Fibroblast of lung (primary cell): Measurements from ENCODE around the gene KLK6. TPM values are rescaled to one million over a fixed set of nuclear protein-coding genes. Genes with fewer than 3 reads are reported as not detected.

Experiments used
- DNase-seq, 2 donors: peaks; one replicate each; pipeline versions ENCODE4 v3.0.0 to v3.0.0-alpha.2; 2010; ENCODE audit warnings: low read depth in 2 of 2
- H2AFZ ChIP-seq: 2 replicates; pipeline ENCODE4 v1.5.1; 2012; ENCODE audit warnings: low read length, control low read depth, inconsistent platforms
- H3K27ac ChIP-seq: 2 replicates; pipeline ENCODE4 v1.5.1; 2011; ENCODE audit warnings: low read length, control low read depth; ENCODE audit not compliant: insufficient read depth
- H3K27me3 ChIP-seq: 2 replicates; pipeline ENCODE4 v1.5.1; 2011; ENCODE audit warnings: mild to moderate bottlenecking, low read length; ENCODE audit not compliant: control insufficient read depth, insufficient read depth
- H3K36me3 ChIP-seq: 2 replicates; pipeline ENCODE4 v1.5.1; 2011; ENCODE audit warnings: low read length; ENCODE audit not compliant: control insufficient read depth, insufficient read depth
- H3K4me1 ChIP-seq: 2 replicates; pipeline ENCODE4 v1.5.1; 2011; ENCODE audit warnings: low read length; ENCODE audit not compliant: control insufficient read depth, insufficient read depth; ENCODE audit errors: extremely low read depth
- H3K4me2 ChIP-seq: 2 replicates; pipeline ENCODE4 v1.5.1; 2011; ENCODE audit warnings: low read length, control low read depth; ENCODE audit not compliant: insufficient read depth; ENCODE audit errors: extremely low read depth
- H3K4me3 ChIP-seq, 4 experiments: fragments of 200-600 bp in 1 of 4; sonication (generic) in 1 of 4; replicated peaks in 1 of 4; 2 replicates each; pipeline ENCODE4 v1.5.1; 2011 to 2016; ENCODE audit warnings: low read length in 4 of 4, low read depth in 3 of 4, mild to moderate bottlenecking in 3 of 4, control low read depth in 2 of 4, inconsistent platforms in 1 of 4, mixed read lengths in 1 of 4; ENCODE audit not compliant: insufficient read depth in 1 of 4; ENCODE audit errors: control extremely low read depth in 1 of 4
- H3K79me2 ChIP-seq: 2 replicates; pipeline ENCODE4 v1.5.1; 2012; ENCODE audit warnings: mild to moderate bottlenecking, low read length, inconsistent platforms; ENCODE audit not compliant: control insufficient read depth, insufficient read depth
- H3K9ac ChIP-seq: 2 replicates; pipeline ENCODE4 v1.5.1; 2011; ENCODE audit warnings: mild to moderate bottlenecking, low read length, control low read depth; ENCODE audit not compliant: insufficient read depth
- H3K9me3 ChIP-seq: 2 replicates; pipeline ENCODE4 v1.5.1; 2012; ENCODE audit warnings: low read depth, low read length; ENCODE audit not compliant: control insufficient read depth, insufficient read depth
- H4K20me1 ChIP-seq: 2 replicates; pipeline ENCODE4 v1.5.1; 2011; ENCODE audit warnings: low read length; ENCODE audit not compliant: control insufficient read depth, insufficient read depth; ENCODE audit errors: extremely low read depth
- EZH2 ChIP-seq: IDR thresholded peaks from 2 replicates; pipeline ENCODE4 v1.5.1; 2012; ENCODE audit warnings: low read length, control low read depth, mild to moderate bottlenecking; ENCODE audit errors: missing control alignments
- polyA plus RNA-seq, 2 donors: library from polyadenylated mRNA; depleted of rRNA in 1 of 2; stranded (reverse) in 1 of 2; unstranded in 1 of 2; fragments of >200 nt; gene quantifications; 2 replicates each; pipeline ENCODE4 v1.2.1, GENCODE V29; 2011 to 2012; ENCODE audit warnings: missing spikeins in 1 of 2
- total RNA-seq: library from RNA; depleted of rRNA; stranded (reverse); fragments of >200 nt; gene quantifications from 2 replicates; pipeline ENCODE4 v1.2.1, GENCODE V29; 2014
- TF ChIP-seq, protein P1 (sequence below), 2 donors: IDR thresholded peaks in 1 of 2; conservative IDR thresholded peaks in 1 of 2; 1 replicate in 1 of 2; 2 replicates in 1 of 2; pipeline ENCODE4 v1.5.1; 2011 to 2012; ENCODE audit warnings: low read length in 2 of 2, control low read depth in 1 of 2, inconsistent platforms in 1 of 2, low read depth in 1 of 2, mild to moderate bottlenecking in 1 of 2

KLK6 gene
- total and polyA plus RNA-seq, 2 donors (not counting 1 experiment from before 2014, with no cell fraction given) = not detected

DNA sequence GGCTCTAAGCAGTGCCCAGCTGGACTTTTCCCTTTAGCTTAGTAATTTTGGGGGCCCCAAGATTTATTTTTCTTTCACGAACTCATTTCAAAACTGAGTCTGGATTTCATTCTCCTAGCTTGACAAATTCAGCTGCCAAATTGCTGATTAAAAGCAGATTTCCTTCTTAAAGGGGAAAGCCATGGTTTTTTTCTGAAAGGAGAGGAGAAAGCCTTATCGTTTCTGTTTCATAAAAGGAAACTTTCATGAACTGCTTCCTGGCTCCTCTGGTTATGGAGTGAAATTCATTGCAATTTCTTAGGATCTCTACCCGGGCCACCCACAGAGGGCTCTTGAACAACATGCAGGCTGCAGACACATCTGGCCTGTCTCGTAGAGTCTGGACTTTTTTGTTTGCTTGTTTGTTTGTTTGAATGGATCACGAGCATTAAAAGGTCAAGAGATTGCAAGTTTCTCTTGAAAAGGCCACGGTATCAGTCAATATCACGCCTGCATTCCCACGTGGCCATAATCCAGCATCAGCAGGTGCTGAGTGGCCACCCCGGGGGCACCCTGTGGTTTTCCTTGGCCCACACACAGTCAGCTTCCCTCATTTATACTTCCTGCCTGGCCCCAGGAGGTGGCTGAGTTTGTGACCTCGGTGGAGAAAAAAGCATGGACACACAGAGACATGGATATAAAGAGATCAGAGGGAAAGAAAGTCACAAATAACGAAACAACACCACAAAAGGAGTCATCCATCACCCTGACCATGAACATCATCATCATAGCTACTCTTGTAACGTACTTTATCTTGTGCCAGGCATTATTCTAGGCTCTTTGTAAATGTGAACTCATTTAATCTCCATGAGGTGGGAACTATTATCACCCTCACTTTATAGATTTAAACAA is 47.7 kb downstream of the KLK6 start:
- H3K79me2 ChIP-seq = no peaks in the 10 kb centered on the region
- TF ChIP-seq, protein P1, sequence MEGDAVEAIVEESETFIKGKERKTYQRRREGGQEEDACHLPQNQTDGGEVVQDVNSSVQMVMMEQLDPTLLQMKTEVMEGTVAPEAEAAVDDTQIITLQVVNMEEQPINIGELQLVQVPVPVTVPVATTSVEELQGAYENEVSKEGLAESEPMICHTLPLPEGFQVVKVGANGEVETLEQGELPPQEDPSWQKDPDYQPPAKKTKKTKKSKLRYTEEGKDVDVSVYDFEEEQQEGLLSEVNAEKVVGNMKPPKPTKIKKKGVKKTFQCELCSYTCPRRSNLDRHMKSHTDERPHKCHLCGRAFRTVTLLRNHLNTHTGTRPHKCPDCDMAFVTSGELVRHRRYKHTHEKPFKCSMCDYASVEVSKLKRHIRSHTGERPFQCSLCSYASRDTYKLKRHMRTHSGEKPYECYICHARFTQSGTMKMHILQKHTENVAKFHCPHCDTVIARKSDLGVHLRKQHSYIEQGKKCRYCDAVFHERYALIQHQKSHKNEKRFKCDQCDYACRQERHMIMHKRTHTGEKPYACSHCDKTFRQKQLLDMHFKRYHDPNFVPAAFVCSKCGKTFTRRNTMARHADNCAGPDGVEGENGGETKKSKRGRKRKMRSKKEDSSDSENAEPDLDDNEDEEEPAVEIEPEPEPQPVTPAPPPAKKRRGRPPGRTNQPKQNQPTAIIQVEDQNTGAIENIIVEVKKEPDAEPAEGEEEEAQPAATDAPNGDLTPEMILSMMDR (conservative IDR thresholded peaks at IDR 0.05 in 1 of 2, IDR thresholded peaks at IDR 0.05 in 1 of 2; ENCODE audit: low read depth in 1 of 2, low read length in 2 of 2) = no peak
- no peak for TF ChIP-seq EZH2
- no peaks in the 10 kb centered on the region for H3K27me3 ChIP-seq
- H4K20me1 ChIP-seq = no peaks in the 10 kb centered on the region
- H3K9me3 ChIP-seq = no peaks in the 10 kb centered on the region
- no peaks in the 10 kb centered on the region for H3K4me1 ChIP-seq
- no peak overlapping the region for H3K27ac ChIP-seq
- H3K4me3 ChIP-seq = no peak overlapping the region
- no peaks in the 10 kb centered on the region for H3K36me3 ChIP-seq
- no peak overlapping the region for H3K9ac ChIP-seq
- H2AFZ ChIP-seq = no peak overlapping the region
- H3K4me2 ChIP-seq = no peak overlapping the region
- no peak for DNase-seq

DNA sequence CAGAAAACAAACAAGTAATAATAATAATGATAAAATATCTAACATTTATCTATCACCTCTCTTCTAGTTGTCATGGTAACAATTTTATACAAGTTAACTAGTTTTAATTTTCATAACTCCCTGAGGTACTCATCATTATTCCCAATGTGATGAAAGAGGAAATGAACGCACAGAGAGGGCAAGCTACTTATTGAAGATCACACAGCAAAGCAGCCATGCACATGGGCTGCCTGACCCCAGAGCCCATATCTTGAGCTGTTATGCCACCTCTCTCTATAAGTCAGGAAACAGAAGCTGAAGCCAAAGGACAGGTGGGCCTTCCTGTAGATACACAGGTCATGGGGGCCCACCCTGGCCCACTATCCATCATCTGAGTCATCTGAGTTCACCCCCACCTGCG is 53.3 kb downstream of the KLK6 start:
- no peaks in the 10 kb centered on the region for H4K20me1 ChIP-seq
- H3K36me3 ChIP-seq = no peaks in the 10 kb centered on the region
- H3K27ac ChIP-seq = no peak overlapping the region
- no peak overlapping the region for H3K9ac ChIP-seq
- no peak overlapping the region for H3K4me3 ChIP-seq
- DNase-seq = no peak
- peaks cover 3% of the 10 kb centered on the region for H3K27me3 ChIP-seq
- H2AFZ ChIP-seq = no peak overlapping the region
- TF ChIP-seq, protein P1 (conservative IDR thresholded peaks at IDR 0.05 in 1 of 2, IDR thresholded peaks at IDR 0.05 in 1 of 2; ENCODE audit: low read depth in 1 of 2, low read length in 2 of 2) = no peak
- TF ChIP-seq EZH2 = no peak
- H3K4me2 ChIP-seq = no peak overlapping the region
- H3K4me1 ChIP-seq = no peaks in the 10 kb centered on the region
- no peaks in the 10 kb centered on the region for H3K79me2 ChIP-seq
- H3K9me3 ChIP-seq = no peaks in the 10 kb centered on the region

DNA sequence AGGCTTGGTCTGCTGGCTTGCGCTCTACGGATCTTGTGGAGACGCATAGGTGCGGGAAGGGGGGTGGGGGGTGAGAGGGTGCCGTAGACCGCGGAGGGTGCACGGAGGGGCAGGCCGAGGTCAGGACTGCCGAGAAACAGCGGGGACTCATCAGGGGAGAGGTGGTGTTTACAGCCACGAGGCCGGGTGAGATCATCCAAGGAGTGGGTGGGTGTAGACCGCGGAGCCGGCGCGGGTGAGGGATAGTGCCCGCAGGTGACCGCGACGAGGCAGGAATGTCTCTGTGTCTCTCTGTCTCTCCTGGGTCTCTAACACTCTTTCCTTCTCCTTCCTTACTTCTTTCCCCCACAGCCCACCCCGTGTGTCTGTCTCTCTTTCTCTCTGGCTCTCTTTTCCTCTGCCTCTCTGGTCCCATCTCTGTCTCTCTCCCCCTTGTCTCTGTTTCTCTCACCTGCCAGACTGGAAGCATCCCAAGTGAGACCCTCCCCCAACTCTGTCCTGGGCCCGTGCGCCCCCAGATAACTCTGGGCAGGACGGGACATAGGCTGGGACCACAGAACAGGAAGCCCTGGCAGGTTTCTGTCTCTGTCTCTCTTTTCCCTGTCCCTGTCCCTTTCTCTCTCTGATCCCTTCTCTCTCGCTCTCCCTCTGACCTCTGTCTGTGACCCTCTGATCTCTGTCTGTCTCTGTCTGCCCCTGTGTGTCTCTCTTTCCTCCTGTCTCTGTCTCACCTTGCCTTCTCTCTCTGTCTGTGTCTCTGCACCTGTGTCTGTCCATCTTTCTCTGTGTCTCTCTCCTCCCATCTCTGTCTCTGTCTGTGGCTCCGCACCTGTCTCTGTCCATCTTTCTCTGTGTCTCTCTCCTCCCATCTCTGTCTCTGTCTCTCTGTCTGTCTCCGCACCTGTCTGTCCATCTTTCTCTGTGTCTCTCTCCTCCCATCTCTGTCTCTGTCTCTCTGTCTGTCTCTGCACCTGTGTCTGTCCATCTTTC is 56.4 kb downstream of the KLK6 start:
- H4K20me1 ChIP-seq = no peaks in the 10 kb centered on the region
- DNase-seq = no peak
- H3K27me3 ChIP-seq = peaks cover 9% of the 10 kb centered on the region
- no peak overlapping the region for H2AFZ ChIP-seq
- H3K9me3 ChIP-seq = no peaks in the 10 kb centered on the region
- H3K4me3 ChIP-seq = no peak overlapping the region
- no peaks in the 10 kb centered on the region for H3K36me3 ChIP-seq
- no peaks in the 10 kb centered on the region for H3K4me1 ChIP-seq
- no peaks in the 10 kb centered on the region for H3K79me2 ChIP-seq
- no peak overlapping the region for H3K4me2 ChIP-seq
- no peak overlapping the region for H3K9ac ChIP-seq
- H3K27ac ChIP-seq = no peak overlapping the region
- no peak for TF ChIP-seq EZH2
- TF ChIP-seq, protein P1 (conservative IDR thresholded peaks at IDR 0.05 in 1 of 2, IDR thresholded peaks at IDR 0.05 in 1 of 2; ENCODE audit: low read depth in 1 of 2, low read length in 2 of 2) = no peak
